HL-60/S4 treated with phorbol 12-myristate 13-acetate at 8.2 ng/mL for 4 days and 3 days (cell line): ENCODE measurements around the gene LANCL3.
"Not testable (repeated sequence)": the region's sequence is repeated elsewhere in the genome, so short reads cannot be mapped to it uniquely, and the experiment has no call there.

Source experiments
- in situ Hi-C: fragments of 300-500 bp; cut with MboI; formaldehyde crosslinking; loops from 2 replicates; pipeline ENCODE4 v1.15.0; 2022; ENCODE audit warnings: low sequenced_read_pairs

The LANCL3 gene

GRCh38 chrX:37571426-37572107 is at the start of gene LANCL3:
LANCL3 (plus strand) TSS chrX:37571661; CDS start chrX:37571871, 210 bp downstream.
- in situ Hi-C loops = not testable (repeated sequence)

GRCh38 chrX:37523673-37524072 is 47.8 kb upstream of the LANCL3 start:
- in situ Hi-C loops = not testable (repeated sequence)

DNA sequence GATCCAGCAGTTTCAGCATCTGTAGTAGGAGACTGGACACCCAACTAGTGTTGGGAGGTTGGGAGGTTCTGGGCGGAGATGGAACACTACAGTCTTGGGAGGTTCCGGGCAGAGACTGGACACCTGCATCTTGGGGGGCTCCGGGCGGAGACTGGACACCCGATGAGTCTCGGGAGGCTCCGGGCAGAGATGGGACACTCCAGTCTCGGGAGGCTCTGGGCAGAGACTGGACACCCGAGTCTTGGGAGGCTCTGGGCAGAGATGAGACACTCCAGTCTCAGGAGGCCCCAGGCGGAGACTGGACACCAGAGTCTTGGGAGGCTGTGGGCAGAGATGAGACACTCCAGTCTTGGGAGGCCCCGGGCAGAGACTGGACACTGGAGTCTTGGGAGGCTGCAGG is 29.5 kb upstream of the LANCL3 start:
- in situ Hi-C loops = no loop called here

- in situ Hi-C loops = no loop called here
These were observed 28.7 kb upstream of the LANCL3 start for GRCh38 chrX:37542791-37543190.

GRCh38 chrX:37543324-37543723 is 28.1 kb upstream of the LANCL3 start:
- in situ Hi-C loops = no loop called here

GRCh38 chrX:37544531-37544930 is 26.9 kb upstream of the LANCL3 start:
- in situ Hi-C loops = not testable (repeated sequence)

GRCh38 chrX:37545066-37545465 is 26.4 kb upstream of the LANCL3 start:
- in situ Hi-C loops = no loop called here

DNA sequence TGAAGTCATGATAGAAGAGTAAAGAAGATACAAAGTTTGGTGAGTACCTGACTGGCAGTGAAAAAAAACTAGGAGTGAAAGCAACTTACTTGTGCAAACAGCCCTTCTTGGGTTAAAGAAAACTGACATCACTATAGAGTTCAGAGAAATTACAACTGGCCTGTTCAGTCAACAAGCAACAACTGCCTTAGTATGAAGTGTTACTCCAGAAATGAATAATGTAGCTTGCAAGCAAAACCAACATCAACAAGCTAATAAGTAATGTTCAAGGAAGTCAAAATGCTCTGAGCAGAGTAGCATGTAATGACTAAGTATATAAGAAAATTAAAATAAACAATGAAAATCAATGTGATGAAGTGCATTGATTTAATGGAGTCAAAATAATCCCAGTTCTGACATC is 21.8 kb upstream of the LANCL3 start:
- in situ Hi-C loops = not testable (repeated sequence)

GRCh38 chrX:37553476-37553875 is 18.0 kb upstream of the LANCL3 start:
- in situ Hi-C loops = no loop called here

DNA sequence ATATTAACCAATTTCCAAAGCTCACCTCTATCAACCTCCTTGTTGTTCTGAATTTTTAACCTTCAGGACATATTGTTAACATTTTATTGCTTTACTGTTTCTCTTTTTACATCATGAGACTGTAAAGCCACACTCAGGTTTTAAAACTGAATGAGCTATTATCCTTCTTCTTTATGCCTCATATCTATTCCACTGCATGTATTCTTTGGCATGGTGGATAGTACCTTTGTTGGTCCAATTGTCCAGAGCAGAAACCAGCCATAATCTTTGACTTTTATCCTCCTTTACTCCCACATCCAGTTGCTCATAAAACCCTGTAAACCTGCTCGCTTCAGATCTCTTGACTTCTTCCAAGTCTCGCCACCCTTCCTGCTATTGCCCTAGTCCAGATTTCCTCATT is 6.2 kb upstream of the LANCL3 start:
- in situ Hi-C loops = not testable (repeated sequence)

DNA sequence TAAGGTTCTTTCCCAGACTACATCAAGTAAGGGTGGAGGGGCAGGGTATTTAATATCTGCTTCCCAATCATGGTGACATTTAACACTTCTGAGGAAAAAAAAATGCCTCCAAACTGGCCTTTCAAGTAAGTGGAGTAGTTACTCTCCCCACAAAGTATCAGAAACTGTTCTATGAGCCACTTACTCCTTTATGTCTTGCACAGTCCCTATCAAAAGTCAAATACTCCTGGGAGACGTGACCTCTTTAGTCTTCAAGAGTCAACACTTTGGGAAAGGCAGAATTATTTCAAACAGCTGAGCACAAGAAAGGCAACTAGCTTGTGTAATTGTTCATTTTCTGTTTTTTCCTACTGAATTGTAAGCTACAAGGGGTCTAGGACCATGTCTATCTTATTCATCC is 1.1 kb upstream of the LANCL3 start:
- in situ Hi-C loops = not testable (repeated sequence)

DNA sequence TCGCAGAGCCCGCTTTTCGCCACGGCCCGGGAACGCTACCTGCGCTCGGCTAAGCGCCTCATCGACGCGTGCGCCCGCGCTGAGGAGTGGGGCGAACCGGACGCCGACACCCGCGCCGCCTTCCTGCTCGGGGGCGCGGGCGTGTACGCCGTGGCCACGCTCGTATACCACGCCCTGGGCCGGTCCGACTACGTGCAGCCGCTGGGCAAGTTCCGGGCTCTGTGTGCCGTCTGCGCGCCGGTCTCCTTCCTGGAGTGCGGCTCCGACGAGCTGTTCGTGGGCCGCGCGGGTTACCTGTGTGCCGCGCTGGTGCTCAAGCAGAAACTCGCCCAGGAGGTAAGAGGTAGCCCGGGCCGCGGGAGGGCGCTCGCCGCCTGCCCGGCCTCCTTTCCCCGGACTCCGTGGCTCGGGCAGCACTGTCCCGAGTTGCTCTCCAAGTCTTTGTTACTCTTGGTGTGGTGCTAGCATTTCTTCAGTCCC is 687 bp downstream of the LANCL3 start:
- in situ Hi-C loops = not testable (repeated sequence)

GRCh38 chrX:37573121-37573520 is 1.7 kb downstream of the LANCL3 start:
- in situ Hi-C loops = not testable (repeated sequence)

DNA sequence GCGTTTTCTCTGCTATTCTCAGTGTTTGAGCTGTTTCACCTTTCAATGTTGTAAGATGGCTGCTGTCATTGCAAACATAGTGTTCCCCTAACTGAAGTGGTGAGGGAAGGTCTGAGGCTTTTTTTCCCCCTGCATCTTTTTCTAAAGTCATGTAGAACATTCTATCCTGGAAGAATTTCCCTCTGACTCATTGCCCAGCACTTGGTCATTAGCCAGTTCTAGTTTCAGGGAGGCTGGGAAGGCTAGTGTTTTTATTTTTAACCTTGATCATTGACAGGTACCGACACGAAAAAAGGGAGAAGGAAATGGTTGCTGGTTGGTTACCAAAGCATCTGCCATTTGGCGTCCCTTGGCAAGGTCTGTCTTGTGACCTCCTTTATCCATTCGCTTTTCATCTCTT is 6.6 kb downstream of the LANCL3 start:
- in situ Hi-C loops = no loop called here

- in situ Hi-C loops = no loop called here
These were observed 8.6 kb downstream of the LANCL3 start for GRCh38 chrX:37580080-37580479.

- in situ Hi-C loops = not testable (repeated sequence)
These were observed 15.9 kb downstream of the LANCL3 start for GRCh38 chrX:37587337-37587736.

DNA sequence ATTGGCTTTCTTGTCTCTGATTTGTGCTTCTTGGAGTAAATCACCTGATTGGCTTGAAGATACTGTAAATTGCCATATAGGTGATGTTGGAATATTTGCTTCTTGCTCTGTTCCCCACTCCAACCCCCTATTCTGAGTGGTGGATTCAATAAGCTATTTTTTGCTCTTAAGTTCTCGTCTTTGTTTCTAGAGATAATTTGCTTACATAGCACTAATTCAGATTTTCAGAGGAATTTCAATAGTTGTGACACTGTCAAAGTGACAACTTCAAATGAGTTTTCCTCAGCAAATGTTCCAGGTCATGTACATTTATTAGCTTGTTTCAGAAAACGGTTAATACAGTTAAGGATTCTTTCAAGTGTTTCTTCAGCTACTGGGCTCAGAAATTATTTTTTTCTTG is 18.6 kb downstream of the LANCL3 start:
- in situ Hi-C loops = no loop called here

- in situ Hi-C loops = no loop called here
These were observed 23.4 kb downstream of the LANCL3 start for GRCh38 chrX:37594755-37595382.

GRCh38 chrX:37599729-37600128 is 28.3 kb downstream of the LANCL3 start:
- in situ Hi-C loops = no loop called here

GRCh38 chrX:37603938-37604409 is 32.5 kb downstream of the LANCL3 start:
- in situ Hi-C loops = no loop called here

DNA sequence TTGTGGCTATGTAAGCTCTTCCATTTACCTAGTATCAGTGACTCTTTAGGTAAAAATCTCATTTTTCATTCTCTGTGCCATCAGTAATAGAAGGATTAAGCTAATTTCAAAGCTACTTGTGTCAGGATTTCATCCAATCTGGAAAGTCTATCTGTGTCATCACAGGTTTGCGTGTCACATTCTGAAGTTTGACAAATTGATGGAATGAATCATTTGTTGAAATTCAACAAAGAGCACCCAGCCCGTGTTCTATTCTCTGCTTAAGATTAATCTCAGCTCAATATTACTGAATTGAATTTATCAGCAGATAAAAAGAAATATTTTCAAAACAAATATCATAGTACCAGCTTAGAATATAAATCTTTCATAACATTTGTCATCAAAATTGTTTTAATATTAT is 35.8 kb downstream of the LANCL3 start:
- in situ Hi-C loops = no loop called here

- in situ Hi-C loops = no loop called here
These were observed 36.7 kb downstream of the LANCL3 start for GRCh38 chrX:37608156-37608555.
